Activated CD8-positive, alpha-beta memory T cell treated with anti-CD3 and anti-CD28 coated beads for 36 hours (primary cell): Measurements from ENCODE around the gene DCTN4. TPM values are rescaled to one million over a fixed set of nuclear protein-coding genes. Genes with fewer than 3 reads are reported as not detected.

Experiments
- CTCF ChIA-PET: fragments of 350-600 bp; sonication (Branson Sonifier 250); formaldehyde crosslinking; loops from one replicate; lab custom pipeline; 2021; ENCODE audit warnings: antibody characterized with exemption; lab: Charles Lee
- POLR2A ChIA-PET: fragments of 350-600 bp; sonication (Branson Sonifier 250); formaldehyde crosslinking; loops from one replicate; lab custom pipeline; 2021; ENCODE audit warnings: antibody characterized with exemption; lab: Charles Lee
- total RNA-seq, 2 experiments: library from RNA; stranded (reverse); gene quantifications; one replicate each; pipeline ENCODE4 v1.2.3, GENCODE V29; 2021

DCTN4 gene
- total RNA-seq, 2 experiments from 2014 or later, result 30.6 to 32.9 TPM

- POLR2A ChIA-PET, result interaction anchor here (0.6 kb wide), 1 partner anchor 98 kb away, joined by 3 read pairs; no protein-coding TSS in a partner anchor
Measured at GRCh38 chr5:150780816-150781221, 22.0 kb upstream of the DCTN4 start.

DNA sequence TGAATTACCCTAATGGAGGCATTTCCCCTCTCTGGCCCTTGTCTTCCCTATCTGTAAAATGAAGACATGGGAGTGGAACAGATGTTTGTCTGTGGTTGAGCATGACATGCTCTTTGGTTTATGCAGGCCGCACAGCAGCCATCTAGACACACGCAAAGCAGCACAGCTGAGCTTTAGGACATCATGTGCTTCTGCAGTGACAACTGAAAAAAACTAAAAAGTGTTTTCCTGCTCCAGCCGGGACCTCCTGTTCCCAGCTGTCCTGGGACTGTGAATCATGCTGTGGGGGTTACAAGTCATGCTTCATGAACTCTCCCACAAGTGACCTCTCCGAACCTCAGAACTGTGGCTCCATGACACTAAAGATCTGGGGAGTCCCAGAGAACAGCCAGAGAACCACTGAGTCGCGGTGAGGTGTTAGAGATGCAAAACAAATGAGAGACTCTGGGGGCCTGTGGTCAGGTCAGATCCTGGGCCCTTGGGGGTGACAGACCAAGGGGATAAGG, 21.4 kb upstream of the DCTN4 start:
- POLR2A ChIA-PET, result no interaction called here

More at GRCh38 chr5:150780816-150781221, 22.0 kb upstream of the DCTN4 start:
- CTCF ChIA-PET, result interaction anchor here (0.7 to 3.7 kb wide), 3 partner anchors 9 to 80 kb away, joined by 3 to 15 read pairs (median 4); partner anchors contain the start of genes IRGM and RBM22

GRCh38 chr5:150779397-150780186, 20.8 kb upstream of the DCTN4 start:
- CTCF ChIA-PET, result interaction anchor here (1.1 to 3.7 kb wide), 7 partner anchors 10 to 79 kb away, joined by 4 to 15 read pairs (median 10); partner anchors contain the start of genes DCTN4, IRGM and RBM22
- POLR2A ChIA-PET, result interaction anchor here (1.4 to 1.9 kb wide), 2 partner anchors 8 to 79 kb away, joined by 6 to 11 read pairs; partner anchors contain the start of gene RBM22

More for the DNA sequence above, 21.4 kb upstream of the DCTN4 start:
- CTCF ChIA-PET, result interaction anchor here (0.7 to 3.7 kb wide), 5 partner anchors 9 to 80 kb away, joined by 3 to 15 read pairs (median 14); partner anchors contain the start of genes DCTN4, IRGM and RBM22

DNA sequence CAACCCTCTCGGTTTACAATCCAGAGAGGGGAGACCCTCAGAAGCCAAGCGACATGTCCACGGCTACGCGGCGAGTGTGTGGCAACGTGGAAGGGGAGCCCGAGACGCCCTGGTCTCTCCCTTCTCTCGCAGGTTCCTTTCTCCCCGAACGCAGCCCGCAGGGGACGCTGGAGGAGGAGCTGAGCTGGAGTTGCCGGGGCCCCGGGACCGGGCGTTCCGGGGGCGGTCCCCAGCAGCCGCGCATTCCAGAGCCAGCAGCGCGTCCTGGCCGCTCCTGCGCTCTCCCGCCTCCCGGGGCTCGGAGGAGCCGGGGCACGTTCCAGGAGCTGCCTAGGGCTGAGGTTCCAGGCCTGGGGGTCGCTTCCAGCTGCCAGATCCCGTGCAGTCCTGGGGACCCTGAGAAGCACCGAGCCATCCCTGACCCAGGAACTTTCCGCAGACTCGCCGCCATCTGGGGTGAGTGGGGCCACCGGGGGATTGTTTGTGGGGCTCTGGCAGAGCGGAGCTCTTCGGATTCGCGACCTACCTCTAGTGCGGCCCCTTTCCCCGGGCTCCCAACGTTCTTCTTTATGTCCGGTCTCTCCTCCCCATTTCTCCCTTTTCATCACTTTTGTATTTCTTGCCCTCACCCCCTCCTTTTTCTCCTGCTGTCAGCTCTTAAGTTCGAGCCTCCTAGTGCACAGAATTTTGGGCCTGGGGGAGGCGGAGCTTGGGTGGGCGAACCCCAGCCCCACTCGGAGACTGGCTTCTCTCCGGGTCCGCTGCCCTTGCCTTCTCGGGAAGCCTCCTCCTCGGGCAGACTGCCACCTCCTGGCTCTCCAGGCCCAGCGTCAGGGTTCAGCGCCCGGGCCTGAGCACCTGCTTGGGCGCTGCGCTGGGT, 19.9 kb upstream of the DCTN4 start, which contains the start of gene SMIM3:
Gene SMIM3 (plus strand): TSS at position 241 of the 880 bp plus-strand sequence. CDS start 16,684 bp downstream, outside the sequence.
- CTCF ChIA-PET, result interaction anchor here (0.9 to 3.7 kb wide), 11 partner anchors 11 to 78 kb away, joined by 3 to 15 read pairs (median 5); partner anchors contain the start of genes DCTN4, IRGM and RBM22

DNA sequence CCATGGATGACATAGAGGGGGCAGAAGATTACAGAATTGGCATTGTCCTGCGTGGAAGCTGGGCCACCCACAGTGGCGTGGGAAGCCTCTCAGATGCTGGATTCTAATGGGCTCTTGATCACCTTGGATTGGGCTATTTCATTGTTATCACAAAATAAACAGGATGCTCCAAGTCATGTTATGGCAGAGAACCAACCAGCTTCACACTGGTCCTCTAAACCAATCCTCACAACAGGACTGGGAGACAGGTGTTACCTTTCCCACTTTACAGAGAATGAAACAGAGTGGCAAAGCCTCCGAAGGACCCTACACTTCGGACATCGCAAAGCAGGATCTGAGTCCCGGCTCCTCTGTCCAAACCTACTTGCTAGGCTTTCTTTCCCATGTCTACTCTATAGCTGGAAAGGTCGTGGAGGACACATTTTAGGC, 19.3 kb upstream of the DCTN4 start:
- POLR2A ChIA-PET, result interaction anchor here (0.9 to 1.9 kb wide), 3 partner anchors 9 to 77 kb away, joined by 3 to 11 read pairs (median 6); partner anchors contain the start of genes IRGM and RBM22

More for the DNA sequence above, 19.9 kb upstream of the DCTN4 start, which contains the start of gene SMIM3:
- POLR2A ChIA-PET, result interaction anchor here (0.9 to 1.9 kb wide), 3 partner anchors 9 to 78 kb away, joined by 3 to 11 read pairs (median 6); partner anchors contain the start of genes IRGM and RBM22

GRCh38 chr5:150777685-150778084, 18.9 kb upstream of the DCTN4 start:
- POLR2A ChIA-PET, result interaction anchor here (1.9 kb wide), 1 partner anchor 77 kb away, joined by 11 read pairs; the partner anchor contains the start of gene RBM22
- CTCF ChIA-PET, result interaction anchor here (1.2 to 3.7 kb wide), 6 partner anchors 10 to 77 kb away, joined by 3 to 15 read pairs (median 6); partner anchors contain the start of genes DCTN4 and RBM22

More for the DNA sequence above, 19.3 kb upstream of the DCTN4 start:
- CTCF ChIA-PET, result interaction anchor here (0.9 to 3.7 kb wide), 11 partner anchors 10 to 78 kb away, joined by 3 to 15 read pairs (median 5); partner anchors contain the start of genes DCTN4, IRGM and RBM22

GRCh38 chr5:150774145-150774544, 15.3 kb upstream of the DCTN4 start:
- ChIA-PET CTCF (no interaction called here), POLR2A (interaction anchor here (0.7 kb wide), 1 partner anchor 16 kb away, joined by 3 read pairs; no protein-coding TSS in a partner anchor)

DNA sequence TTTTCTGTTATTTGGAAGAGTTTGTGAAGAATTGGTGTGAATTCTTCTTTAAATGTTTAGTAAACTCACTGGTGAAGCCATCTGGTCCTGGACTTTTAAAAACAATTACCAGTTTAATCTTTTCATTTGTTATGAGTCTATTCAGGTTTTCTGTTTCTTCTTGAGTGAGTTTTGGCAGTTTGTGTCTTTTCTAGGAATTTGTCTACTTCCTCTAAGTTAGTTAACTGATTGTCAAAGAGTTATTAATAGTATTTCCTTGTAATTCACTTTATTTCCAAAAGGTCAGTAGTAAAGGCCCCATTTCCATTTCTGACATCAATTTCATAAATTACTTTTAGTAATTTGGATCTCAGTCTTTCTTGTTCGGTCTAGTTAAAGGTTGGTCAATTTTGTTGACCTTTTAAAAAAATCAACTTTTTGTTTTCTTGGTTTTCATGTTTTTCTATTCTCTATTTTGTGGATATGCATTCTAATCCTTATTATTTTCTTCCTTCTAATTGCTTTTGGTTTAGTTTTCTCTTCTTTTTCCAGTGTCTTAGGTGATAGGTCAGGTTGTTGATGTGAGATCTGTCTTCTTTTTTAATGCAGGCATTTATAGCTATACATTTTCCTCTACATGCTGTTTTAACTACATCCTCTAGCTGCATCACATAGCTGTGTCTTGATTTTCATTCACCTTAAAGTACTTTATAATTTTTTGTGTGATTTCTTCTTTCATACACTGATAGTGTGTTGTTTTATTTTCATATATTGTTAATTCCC, 12.4 kb upstream of the DCTN4 start:
- CTCF ChIA-PET, result no interaction called here
- POLR2A ChIA-PET, result no interaction called here

GRCh38 chr5:150766251-150766650, 7.4 kb upstream of the DCTN4 start:
- ChIA-PET POLR2A (no interaction called here), CTCF (no interaction called here)

DNA sequence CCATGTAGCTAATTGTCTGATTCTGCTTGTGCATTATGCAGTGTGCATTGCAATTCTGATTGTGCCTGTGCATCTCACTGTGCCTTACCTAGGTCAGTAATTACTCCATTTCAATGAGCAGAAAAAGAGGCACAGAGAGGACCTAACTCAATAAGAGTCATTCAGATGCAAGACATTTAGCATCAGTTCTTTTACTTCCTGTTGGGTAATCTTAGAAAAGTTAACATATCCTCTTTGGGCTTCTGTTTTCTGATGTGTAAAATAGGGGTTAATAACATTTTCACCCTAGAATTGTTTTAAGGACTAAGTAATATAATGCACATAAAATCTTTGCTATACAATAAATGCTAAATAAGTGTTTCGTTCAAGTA, 7.0 kb upstream of the DCTN4 start:
- ChIA-PET POLR2A (no interaction called here), CTCF (no interaction called here)

GRCh38 chr5:150765011-150765798, 6.4 kb upstream of the DCTN4 start:
- CTCF ChIA-PET, result interaction anchor here (0.6 to 1.6 kb wide), 3 partner anchors 18 to 82 kb away, joined by 3 to 5 read pairs (median 3); partner anchors contain the start of gene IRGM
- POLR2A ChIA-PET, result no interaction called here

DNA sequence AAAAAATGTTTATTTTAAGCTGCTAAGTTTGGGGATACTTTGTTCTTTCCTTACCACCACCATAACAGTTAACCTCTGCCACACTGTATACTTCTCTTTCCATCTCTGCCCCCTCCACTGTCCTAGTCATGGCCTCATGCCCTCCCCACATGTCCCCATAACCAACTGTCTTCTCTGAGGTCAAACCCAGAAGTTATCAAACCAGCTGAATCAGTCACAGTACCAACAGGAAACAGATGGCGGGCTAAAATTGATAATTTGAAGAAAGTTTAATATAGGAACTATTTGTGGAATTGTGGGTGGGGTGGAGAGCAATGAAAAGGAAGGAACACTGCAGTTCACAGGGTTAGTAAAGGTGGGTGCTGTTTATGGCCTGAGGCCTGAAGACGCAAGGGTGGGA, 5.7 kb upstream of the DCTN4 start:
- CTCF ChIA-PET, result interaction anchor here (0.6 to 1.6 kb wide), 4 partner anchors 14 to 82 kb away, joined by 3 to 5 read pairs (median 4); partner anchors contain the start of genes IRGM and SMIM3
- POLR2A ChIA-PET, result no interaction called here

GRCh38 chr5:150763023-150763769, 4.4 kb upstream of the DCTN4 start:
- ChIA-PET CTCF (interaction anchor here (1.4 to 1.6 kb wide), 2 partner anchors 16 to 20 kb away, joined by 3 to 5 read pairs; partner anchors contain the start of gene SMIM3), POLR2A (no interaction called here)

GRCh38 chr5:150762211-150762610, 3.4 kb upstream of the DCTN4 start:
- POLR2A ChIA-PET, result no interaction called here

DNA sequence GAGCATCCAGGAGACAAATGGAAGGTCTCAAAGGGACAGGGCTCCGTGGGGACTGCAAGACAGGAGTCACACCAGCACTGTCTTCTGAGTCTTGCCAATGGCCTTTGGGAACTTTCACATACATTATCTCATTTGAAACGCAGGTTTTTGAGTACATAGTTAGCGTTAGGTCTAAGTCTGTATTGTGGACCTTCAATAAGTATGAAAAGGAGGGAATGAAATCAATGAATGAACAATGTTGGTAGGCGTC, 442 bp upstream of the DCTN4 start:
- POLR2A ChIA-PET, result interaction anchor here (1.0 to 1.4 kb wide), 2 partner anchors 30 to 59 kb away, joined by 5 read pairs; partner anchors contain the start of gene RBM22
- CTCF ChIA-PET, result interaction anchor here (2.0 kb wide), 1 partner anchor 20 kb away, joined by 10 read pairs; the partner anchor contains the start of gene SMIM3

More at GRCh38 chr5:150762211-150762610, 3.4 kb upstream of the DCTN4 start:
- CTCF ChIA-PET, result no interaction called here

DNA sequence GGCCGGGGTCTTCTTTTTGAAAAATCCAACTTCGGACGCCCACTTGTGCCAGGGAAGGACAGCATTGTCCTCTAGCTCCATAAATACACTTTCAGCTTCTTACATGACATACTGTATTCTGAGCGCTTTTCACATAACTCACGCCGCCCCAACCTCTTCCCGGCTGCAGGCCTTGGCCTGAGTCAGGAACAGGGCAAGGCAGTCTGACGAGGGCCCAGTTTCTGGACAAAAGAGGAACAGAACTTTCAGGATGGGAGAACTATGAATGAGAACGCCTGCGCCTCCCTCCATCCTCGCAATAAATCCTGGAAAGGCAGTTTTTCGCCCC, 650 bp downstream of the DCTN4 start:
- ChIA-PET CTCF (interaction anchor here (1.4 to 2.0 kb wide), 2 partner anchors 21 to 88 kb away, joined by 3 to 10 read pairs; partner anchors contain the start of genes IRGM and SMIM3), POLR2A (interaction anchor here (0.6 to 1.4 kb wide), 5 partner anchors 16 to 58 kb away, joined by 3 to 5 read pairs (median 3); partner anchors contain the start of gene RBM22)
